Right lung (tissue), 5 donors: Measurements from ENCODE around the gene SBNO2. TPM values are rescaled to one million over a fixed set of nuclear protein-coding genes. Genes with fewer than 3 reads are reported as not detected.
A peak's percentile ranks its signal among the peaks of the same experiment; 100 is the strongest.
"Not testable (repeated sequence)": the region's sequence is repeated elsewhere in the genome, so short reads cannot be mapped to it uniquely, and the experiment has no call there.

Experiments used
- DNase-seq, 2 donors: peaks; one replicate each; pipeline ENCODE4 v3.0.0-alpha.2; 2013
- polyA plus RNA-seq, 5 donors: library from polyadenylated mRNA; unstranded; fragments of 120-200 nt; gene quantifications; one replicate each; pipeline versions ENCODE4 v1.2.1 to v1.2.3, GENCODE V29; 2013; ENCODE audit warnings: inconsistent platforms in 1 of 5, low replicate concordance in 1 of 5; ENCODE audit not compliant: insufficient read length in 5 of 5, insufficient read depth in 1 of 5

Gene SBNO2
- polyA plus RNA-seq, 5 donors, result 16.7 to 26.3 (median 17.9) TPM

GRCh38 chr19:1122021-1122971, 51.8 kb downstream of the SBNO2 start:
- no peak for DNase-seq

GRCh38 chr19:1121395-1121794, 52.7 kb downstream of the SBNO2 start:
- DNase-seq, result no peak

- no peak for DNase-seq
Observed at GRCh38 chr19:1119475-1120217, 54.4 kb downstream of the SBNO2 start.

DNA sequence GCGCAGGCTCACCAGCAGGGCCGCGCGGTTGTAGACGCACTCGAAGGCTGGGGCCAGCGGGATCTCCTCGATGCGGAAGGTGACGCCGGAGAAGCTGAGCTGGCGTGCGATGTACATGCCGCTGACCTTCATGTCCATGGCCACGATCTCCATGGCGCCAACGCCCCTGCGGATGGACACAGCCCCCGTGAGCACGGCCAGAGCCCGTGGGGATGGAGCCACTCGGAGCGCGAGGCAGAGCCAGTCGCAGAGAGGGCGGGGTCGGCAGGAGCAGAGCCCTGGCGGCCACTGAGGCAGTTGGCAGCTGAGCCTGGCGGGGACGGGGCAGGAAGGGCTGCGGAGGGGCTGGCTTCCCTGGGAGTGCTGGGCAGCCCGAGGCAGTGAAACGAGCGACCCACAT, 55.1 kb downstream of the SBNO2 start:
- DNase-seq, result no peak

DNA sequence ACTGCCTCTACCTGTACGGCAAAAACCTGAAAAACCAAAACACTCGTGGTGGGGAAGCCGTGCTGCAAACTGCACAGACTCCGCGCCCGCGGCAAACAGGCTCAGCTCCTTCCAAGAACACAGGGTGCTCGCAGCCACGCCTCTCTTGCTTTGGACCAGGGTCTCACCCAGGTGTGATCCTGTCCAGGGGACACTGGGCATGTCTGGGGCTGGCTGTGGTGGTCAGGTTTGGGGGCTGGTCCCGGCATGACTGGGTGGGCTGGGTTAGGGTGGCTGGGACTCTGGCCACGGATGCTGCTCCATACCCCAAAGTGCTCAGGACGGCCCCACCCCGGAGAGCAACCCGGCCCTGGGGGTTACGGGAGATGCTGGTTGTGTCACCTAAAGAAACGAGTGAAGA, 56.4 kb downstream of the SBNO2 start:
- DNase-seq, result no peak

DNA sequence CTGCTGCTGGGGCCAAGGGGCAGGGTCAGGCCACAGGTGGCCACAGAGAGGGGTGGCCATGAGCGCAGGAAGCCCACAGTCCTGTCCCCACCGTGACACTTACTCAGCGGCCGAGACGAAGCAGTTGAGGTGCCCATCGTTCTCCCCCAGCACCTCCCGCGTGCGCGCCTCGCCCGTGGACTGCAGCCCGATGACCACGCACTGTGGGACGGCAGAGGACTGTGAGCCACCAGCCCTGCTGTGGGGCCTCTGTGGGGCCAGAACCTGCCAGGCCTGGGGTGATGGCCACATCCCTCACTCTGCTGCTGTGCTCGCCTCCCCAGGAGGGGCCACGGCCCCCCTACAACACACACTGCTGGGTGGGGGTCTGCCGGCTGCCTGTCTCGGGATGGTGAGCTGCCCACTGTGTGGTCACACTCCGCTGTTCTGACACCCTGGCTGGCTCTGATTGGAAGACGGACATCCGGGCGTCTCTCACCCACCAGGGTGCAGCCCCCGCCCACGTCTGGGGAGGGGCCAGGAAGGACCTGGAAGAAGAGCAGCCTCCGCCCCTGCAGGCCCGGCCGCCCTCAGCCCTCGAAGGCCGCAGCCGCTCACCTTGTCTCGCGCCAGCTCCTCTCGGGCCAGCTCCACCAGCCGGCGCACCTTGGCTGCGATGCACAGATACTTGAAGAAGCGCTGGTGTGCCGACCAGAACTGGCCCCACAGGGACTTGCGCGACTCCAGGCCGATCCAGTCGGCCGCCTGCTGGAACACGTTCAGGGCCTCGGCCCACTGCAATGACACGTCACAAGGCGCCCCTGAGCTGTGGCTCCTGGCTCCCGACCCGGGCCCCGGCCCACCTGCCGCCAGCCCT, 57.1 kb downstream of the SBNO2 start:
- no peak for DNase-seq

GRCh38 chr19:1115646-1116420, 58.2 kb downstream of the SBNO2 start:
- DNase-seq, result no peak

DNA sequence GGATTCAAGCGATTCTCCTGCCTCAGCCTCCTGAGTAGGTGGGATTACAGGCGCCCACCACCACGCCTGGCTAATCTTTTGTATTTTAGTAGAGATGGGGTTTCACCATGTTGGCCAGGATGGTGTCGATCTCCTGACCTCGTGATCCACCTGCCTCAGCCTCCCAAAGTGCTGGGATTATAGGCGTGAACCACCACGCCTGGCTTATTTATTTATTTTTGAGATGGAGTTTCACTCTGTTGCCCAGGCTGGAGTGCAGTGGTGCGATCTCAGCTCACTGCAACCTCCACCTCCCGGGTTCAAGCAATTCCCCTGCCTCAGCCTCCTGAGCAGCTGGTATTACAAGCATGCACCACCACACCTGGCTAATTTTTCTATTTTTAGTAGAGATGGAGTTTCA, 59.3 kb downstream of the SBNO2 start:
- DNase-seq, result not testable (repeated sequence)

DNA sequence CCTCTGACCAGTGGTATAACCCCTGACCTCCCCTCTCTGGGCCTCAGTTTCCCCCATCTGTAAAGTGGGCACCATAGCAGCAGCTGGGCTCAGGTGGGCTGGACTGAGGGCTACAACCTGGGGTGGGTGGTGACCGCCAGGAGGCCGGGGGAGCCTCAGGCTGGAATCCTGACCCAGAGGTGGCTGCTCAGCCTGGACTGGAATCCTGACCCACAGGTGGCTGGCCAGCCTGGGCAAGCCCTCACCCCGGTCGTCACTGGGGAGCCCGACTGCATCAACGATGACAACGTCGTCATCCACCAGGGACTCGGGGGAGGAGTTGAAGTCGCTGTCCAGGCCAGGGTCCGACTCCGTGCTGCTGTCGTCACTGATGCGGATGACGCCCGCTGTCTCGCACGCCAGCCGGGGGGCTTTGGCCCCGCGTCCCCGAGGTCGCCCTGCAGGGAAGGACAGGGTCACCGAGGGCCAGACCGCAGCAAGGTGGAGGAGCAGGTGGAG, 60.0 kb downstream of the SBNO2 start:
- no peak for DNase-seq

- peak; percentile 91 to 93 for DNase-seq
Observed at GRCh38 chr19:1113030-1113985, 60.8 kb downstream of the SBNO2 start.

DNA sequence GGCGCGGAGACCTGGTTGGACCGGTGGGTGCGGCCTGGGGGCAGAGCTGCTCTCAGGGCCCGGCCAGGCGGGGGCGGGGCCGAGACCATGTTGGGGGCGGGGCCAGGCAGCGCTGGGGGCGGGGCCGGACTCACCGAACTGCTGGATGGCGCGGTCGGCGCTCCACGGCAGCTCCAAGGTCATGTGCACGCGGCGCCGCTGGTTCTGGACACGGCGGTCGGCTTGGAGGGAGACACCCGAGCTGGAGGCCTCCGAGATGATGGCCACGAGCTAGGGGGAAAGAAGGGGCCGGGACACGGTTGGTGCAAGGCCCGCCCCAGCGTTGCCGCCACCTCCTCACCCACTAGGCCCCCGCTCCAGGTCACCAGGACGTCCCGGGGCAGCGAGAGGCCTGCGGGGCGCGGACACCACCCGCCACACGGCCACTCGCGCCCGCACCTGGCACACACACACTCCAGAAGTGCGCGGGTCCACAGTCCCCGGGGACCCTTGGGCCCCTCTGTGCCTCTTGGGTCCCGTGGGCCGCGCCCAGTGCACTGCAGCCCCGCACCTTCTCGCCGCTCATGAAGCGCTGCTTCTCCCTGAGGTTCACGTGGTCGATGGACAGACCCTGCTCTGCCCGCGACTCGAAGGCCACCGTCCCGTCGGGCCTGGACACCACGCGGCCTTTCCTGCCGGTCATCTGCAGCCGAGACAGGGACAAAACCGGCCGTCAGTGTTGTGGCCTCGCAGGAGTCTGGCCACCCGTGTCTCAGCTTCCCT, 61.6 kb downstream of the SBNO2 start:
- no peak for DNase-seq

- no peak for DNase-seq
Observed at GRCh38 chr19:1111641-1112267, 62.3 kb downstream of the SBNO2 start.

- DNase-seq, result no peak
Observed at GRCh38 chr19:1110809-1111640, 63.0 kb downstream of the SBNO2 start.

DNA sequence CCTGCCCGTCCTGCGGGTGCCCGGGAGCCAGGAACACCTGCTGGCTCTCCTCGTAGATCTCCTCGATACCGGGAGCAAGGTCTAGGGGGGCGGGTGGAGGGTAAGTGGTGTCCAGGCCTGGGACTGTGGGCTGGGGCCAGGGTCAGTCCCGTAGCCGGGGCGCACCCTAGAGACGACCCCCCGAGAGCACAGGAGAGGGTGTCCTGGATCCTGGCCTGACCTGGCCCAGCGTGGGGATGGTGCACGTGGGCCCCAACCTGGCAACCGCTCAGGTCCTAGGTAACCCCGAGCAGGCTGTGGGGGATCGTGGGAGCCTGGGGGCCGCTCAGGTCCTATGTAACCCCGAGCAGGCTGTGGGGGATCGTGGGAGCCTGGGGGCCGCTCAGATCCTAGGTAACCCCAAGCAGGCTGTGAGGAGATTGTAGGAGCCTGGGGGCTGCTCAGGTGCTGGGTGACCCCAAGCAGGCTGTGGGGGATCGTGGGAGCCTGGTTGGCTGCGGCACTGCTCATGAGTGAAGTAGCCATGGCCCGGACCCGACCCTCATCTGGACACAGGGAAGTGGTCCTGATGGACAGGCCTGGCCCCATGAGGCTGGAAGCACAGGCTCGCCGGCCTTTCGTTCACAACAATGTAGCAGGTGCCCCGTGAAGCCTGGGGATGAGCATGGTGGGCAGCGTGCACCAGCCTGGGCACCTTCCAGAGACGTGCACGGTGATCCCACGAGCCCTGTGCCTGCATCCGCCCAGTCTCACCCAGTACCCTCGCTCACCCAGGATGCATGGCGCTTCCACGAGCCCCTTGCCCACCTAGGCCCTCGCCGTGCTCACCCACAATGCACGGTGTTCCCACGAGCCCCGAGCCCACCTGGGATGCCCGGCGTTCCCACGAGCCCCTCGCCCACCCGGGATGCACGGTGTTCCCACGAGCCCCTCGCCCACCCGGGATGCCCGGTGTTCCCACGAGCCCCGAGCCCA, 64.1 kb downstream of the SBNO2 start:
- no peak for DNase-seq

GRCh38 chr19:1109032-1109551, 65.0 kb downstream of the SBNO2 start:
- no peak for DNase-seq
